GM12892 (cell line): ENCODE results near the gene COX6A1.

ENCODE experiments used
- POLR2A ChIP-seq: IDR thresholded peaks from 2 replicates; pipeline ENCODE4 v1.6.1; 2011; ENCODE audit warnings: low read depth, low read length, control low read depth
- POLR2AphosphoS5 ChIP-seq: IDR thresholded peaks from 2 replicates; pipeline ENCODE4 v1.6.1; 2011; ENCODE audit warnings: low read depth, low read length, control low read depth
- TAF1 ChIP-seq: IDR thresholded peaks from 2 replicates; pipeline ENCODE4 v1.6.1; 2011; ENCODE audit warnings: low read depth, mild to moderate bottlenecking, control low read depth, low read length, borderline replicate concordance

DNA sequence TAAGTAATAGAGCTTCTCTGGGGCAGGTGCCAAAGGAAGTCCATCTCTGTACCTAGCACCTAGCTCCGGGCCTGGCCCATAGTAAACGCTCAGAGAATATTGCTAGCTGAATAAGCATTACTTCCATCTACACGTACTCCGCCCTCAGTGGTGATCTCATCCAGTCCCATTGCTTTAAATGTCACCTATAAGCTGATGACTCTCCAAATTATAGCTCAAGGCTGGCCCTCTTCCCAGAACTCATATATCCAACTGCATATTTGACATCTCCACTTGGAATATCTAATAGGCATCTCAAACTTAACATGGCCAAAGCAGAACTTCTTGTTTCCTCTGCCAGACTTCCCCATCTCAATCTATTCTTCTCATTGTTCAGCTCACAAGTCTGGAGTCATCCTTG, 51.1 kb downstream of the COX6A1 start:
- TF ChIP-seq POLR2A = no peak
- no peak for TF ChIP-seq POLR2AphosphoS5
- no peak for TF ChIP-seq TAF1
